ENCODE results near the gene PIEZO2. TPM values are rescaled to one million over a fixed set of nuclear protein-coding genes. Genes with fewer than 3 reads are reported as not detected.

Gene PIEZO2
- total RNA-seq, 6 experiments from 2014 or later = not detected

DNA sequence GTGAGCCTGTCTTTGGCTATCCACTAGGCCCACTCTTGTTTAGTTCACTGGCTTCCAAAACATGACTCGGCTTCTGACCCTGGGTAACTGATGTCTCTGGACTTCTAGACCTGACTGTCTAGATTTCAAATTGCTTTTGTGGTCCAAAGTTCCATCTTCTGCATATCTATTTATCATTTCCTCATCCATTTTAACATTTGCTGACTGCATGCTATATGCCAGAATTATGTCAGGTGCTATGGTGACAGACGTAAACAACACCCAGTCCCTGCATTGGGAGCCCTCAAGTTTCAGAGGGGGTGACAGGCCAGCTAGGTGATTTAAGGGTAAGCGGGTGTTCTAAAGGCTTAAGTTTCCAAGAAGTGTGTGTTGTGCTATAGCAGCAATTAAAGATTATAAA, 140.9 kb downstream of the PIEZO2 start:
- H3K4me1 Mint-ChIP-seq (ENCODE audit: low read depth) = no peaks in the 10 kb centered on the region
- no peak for DNase-seq
- TF ChIP-seq, protein P1, sequence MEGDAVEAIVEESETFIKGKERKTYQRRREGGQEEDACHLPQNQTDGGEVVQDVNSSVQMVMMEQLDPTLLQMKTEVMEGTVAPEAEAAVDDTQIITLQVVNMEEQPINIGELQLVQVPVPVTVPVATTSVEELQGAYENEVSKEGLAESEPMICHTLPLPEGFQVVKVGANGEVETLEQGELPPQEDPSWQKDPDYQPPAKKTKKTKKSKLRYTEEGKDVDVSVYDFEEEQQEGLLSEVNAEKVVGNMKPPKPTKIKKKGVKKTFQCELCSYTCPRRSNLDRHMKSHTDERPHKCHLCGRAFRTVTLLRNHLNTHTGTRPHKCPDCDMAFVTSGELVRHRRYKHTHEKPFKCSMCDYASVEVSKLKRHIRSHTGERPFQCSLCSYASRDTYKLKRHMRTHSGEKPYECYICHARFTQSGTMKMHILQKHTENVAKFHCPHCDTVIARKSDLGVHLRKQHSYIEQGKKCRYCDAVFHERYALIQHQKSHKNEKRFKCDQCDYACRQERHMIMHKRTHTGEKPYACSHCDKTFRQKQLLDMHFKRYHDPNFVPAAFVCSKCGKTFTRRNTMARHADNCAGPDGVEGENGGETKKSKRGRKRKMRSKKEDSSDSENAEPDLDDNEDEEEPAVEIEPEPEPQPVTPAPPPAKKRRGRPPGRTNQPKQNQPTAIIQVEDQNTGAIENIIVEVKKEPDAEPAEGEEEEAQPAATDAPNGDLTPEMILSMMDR (IDR thresholded peaks at IDR 0.05) = no peak
- H3K27ac Mint-ChIP-seq = no peak overlapping the region
- peaks cover 8% of the 10 kb centered on the region for H3K27me3 Mint-ChIP-seq (ENCODE audit: insufficient read depth)
- H3K9me3 Mint-ChIP-seq = no peaks in the 10 kb centered on the region
- no peaks in the 10 kb centered on the region for H3K36me3 Mint-ChIP-seq (ENCODE audit: low read depth)
- no peak overlapping the region for H3K4me3 Mint-ChIP-seq

DNA sequence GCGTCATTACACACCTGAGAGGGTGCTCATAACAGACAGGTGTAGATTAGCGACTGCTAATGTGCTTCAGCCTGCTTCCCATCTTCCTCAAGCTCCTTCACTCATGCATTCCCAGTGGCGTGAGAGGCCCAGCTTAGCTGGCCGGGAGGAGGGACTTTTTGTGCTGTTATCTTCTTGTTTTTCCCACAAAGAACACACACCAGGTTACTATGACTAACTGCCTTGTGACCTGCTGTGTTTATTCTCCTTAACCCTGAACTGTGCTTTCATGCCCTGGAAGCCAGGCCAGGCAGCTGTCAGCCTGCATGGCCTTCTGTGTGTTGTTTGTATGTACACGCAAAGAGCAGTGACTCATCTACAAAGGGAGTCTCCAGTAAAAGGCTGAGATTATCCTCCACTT, 143.8 kb downstream of the PIEZO2 start:
- DNase-seq = no peak
- TF ChIP-seq, protein P1 (IDR thresholded peaks at IDR 0.05) = no peak
- Mint-ChIP-seq H3K36me3 (ENCODE audit: low read depth) (no peaks in the 10 kb centered on the region), H3K4me1 (ENCODE audit: low read depth) (no peaks in the 10 kb centered on the region), H3K27ac (no peak overlapping the region), H3K4me3 (no peak overlapping the region), H3K27me3 (ENCODE audit: insufficient read depth) (peaks cover 9% of the 10 kb centered on the region), H3K9me3 (no peaks in the 10 kb centered on the region)

DNA sequence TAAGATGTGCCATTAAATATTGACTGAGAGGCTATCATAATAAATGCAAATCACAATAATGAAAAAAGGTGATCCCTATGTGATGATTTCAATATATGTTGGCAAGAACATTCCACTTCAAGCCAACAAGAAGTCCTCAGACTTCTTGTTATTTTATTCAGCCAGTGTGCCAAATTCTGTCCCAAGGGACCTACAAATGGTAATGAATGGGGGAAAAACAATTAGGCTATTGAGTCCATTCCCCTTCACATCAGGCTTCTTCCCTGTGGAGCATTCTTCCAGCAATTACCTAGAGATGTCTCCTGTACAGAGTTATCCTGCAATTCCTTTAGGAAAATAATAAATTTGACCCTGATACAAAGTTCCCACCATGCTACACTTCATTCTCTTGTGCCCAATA, 144.4 kb downstream of the PIEZO2 start:
- Mint-ChIP-seq H3K4me3 (no peak overlapping the region), H3K27ac (no peak overlapping the region), H3K9me3 (no peaks in the 10 kb centered on the region), H3K27me3 (ENCODE audit: insufficient read depth) (peaks cover 6% of the 10 kb centered on the region), H3K4me1 (ENCODE audit: low read depth) (no peaks in the 10 kb centered on the region), H3K36me3 (ENCODE audit: low read depth) (no peaks in the 10 kb centered on the region)
- no peak for DNase-seq
- TF ChIP-seq, protein P1 (IDR thresholded peaks at IDR 0.05) = no peak

DNA sequence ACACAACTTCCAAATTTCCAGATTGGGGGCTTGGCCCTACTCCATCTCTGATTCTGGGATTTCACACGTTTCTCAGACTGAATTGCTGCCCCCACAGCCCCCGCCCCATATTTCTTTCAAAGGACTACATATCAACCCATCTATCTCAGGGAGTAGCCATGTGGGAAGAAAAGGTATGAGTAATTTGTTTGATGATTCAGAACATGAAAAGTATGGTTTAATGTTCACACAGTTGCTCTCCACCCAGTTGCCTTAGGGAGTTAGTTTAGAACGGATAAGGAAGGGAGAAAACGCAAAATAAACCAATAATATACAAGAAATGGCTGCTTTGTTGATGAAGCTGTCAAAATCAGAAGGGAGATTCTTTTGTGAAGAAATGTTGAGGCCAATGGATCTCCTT, 145.1 kb downstream of the PIEZO2 start:
- Mint-ChIP-seq H3K9me3 (no peaks in the 10 kb centered on the region), H3K27me3 (ENCODE audit: insufficient read depth) (peaks cover 6% of the 10 kb centered on the region), H3K4me3 (no peak overlapping the region), H3K27ac (no peak overlapping the region), H3K4me1 (ENCODE audit: low read depth) (no peaks in the 10 kb centered on the region), H3K36me3 (ENCODE audit: low read depth) (no peaks in the 10 kb centered on the region)
- no peak for DNase-seq
- TF ChIP-seq, protein P1 (IDR thresholded peaks at IDR 0.05) = no peak

DNA sequence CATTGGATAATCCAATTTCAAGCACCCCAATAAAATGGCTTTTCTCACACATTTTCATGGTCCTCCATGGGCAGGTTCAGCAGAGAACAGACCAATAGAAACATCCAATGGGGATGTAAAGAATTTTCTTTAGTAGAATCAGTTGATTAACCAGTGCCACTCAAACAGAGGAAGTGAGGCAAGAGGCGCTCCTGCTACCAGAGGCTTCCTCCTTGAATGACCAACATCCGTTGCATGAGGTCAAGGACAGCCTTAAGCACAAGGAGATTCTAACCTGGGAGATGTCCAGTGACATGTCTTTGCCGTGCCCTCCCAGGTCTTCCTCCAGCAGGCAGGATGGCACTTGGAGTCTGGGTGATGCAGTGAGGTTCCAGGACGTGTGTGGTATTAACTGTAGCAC, 146.6 kb downstream of the PIEZO2 start:
- TF ChIP-seq, protein P1 (IDR thresholded peaks at IDR 0.05) = no peak

DNA sequence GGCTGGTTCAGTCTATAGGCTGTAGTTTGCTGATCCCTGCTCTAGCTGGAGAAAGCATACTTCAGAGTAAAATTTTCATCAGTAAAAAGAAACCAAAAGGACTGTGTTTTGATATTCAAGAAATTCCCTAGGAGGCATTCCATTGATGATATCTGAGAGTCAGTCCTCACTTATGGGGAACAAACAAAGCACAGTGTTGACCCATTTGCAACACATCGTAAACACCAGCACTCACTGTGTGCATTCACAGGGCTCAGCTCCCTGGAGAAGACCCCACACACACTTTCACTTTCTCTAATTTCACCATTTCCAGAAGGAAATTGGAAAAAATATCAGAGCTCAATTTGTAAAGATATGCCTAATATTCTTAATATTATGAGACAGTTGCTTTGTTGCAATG, 147.1 kb downstream of the PIEZO2 start:
- H3K4me1 Mint-ChIP-seq (ENCODE audit: low read depth) = no peaks in the 10 kb centered on the region
- H3K27me3 Mint-ChIP-seq (ENCODE audit: insufficient read depth) = peaks cover 6% of the 10 kb centered on the region
- H3K4me3 Mint-ChIP-seq = no peak overlapping the region
- TF ChIP-seq, protein P1 (IDR thresholded peaks at IDR 0.05) = no peak
- DNase-seq = no peak
- H3K36me3 Mint-ChIP-seq (ENCODE audit: low read depth) = no peaks in the 10 kb centered on the region
- H3K9me3 Mint-ChIP-seq = peaks cover 5% of the 10 kb centered on the region
- H3K27ac Mint-ChIP-seq = no peak overlapping the region

More for the DNA sequence above, 146.6 kb downstream of the PIEZO2 start:
- Mint-ChIP-seq H3K4me3 (no peak overlapping the region), H3K4me1 (ENCODE audit: low read depth) (no peaks in the 10 kb centered on the region), H3K9me3 (no peaks in the 10 kb centered on the region; the same call in 1 of the 2 replicates), H3K36me3 (ENCODE audit: low read depth) (no peaks in the 10 kb centered on the region), H3K27me3 (ENCODE audit: insufficient read depth) (peaks cover 6% of the 10 kb centered on the region), H3K27ac (no peak overlapping the region)
- no peak for DNase-seq

All from HFFc6 (cell line).